ENCODE measurements around the gene SCTR. TPM values are rescaled to one million over a fixed set of nuclear protein-coding genes. Genes with fewer than 3 reads are reported as not detected.

Gene SCTR
- total and polyA plus RNA-seq, 2 of the 13 experiments (the other 11 are each of a cell fraction or from before 2014, with no cell fraction given), result not detected

GRCh38 chr2:119440873-119441272, 83.4 kb downstream of the SCTR start (continued):
- TF ChIP-seq TRAFD1 (CRISPR knock-in tag; IDR thresholded peaks at IDR 0.05; ENCODE audit: borderline replicate concordance) (no peak), ZBTB42 (CRISPR knock-in tag; IDR thresholded peaks at IDR 0.05) (no peak), POLR2AphosphoS5 (IDR thresholded peaks at IDR 0.05; ENCODE audit: low read depth, low read length) (0 out of 2 replicates have a peak, but pooled peaks have one; percentile 1), ZNF549 (CRISPR knock-in tag; IDR thresholded peaks at IDR 0.05) (no peak), POLR2A (IDR thresholded peaks at IDR 0.05; ENCODE audit: insufficient read depth in 1 of 2, low read depth in 2 of 2, low read length in 2 of 2) (0 out of 4 replicates have a peak, but pooled peaks of 1 of the 2 experiments have one; percentile 15), SATB2 (CRISPR knock-in tag; IDR thresholded peaks at IDR 0.05) (no peak), CERS6 (CRISPR knock-in tag; IDR thresholded peaks at IDR 0.05) (no peak), CAMTA2 (CRISPR knock-in tag; IDR thresholded peaks at IDR 0.05; ENCODE audit: borderline replicate concordance) (no peak), SYNCRIP (IDR thresholded peaks at IDR 0.05; ENCODE audit: insufficient read depth, low read depth, low read length) (no peak), HMG20B (CRISPR knock-in tag; conservative IDR thresholded peaks at IDR 0.05) (no peak), ZNF335 (CRISPR knock-in tag; IDR thresholded peaks at IDR 0.05) (no peak), RAD21 (CRISPR knock-in tag; IDR thresholded peaks at IDR 0.05) (no peak), ZNF616 (CRISPR knock-in tag; IDR thresholded peaks at IDR 0.05; ENCODE audit: low read depth) (no peak), GPN1 (CRISPR knock-in tag; IDR thresholded peaks at IDR 0.05; ENCODE audit: borderline replicate concordance) (no peak), NBN (conservative IDR thresholded peaks at IDR 0.05) (no peak), SMAD1 (CRISPR knock-in tag; IDR thresholded peaks at IDR 0.05; ENCODE audit: borderline replicate concordance, low read depth) (no peak), ZNF776 (CRISPR knock-in tag; IDR thresholded peaks at IDR 0.05) (no peak), IKZF5 (CRISPR knock-in tag; IDR thresholded peaks at IDR 0.05) (no peak), ZNF513 (CRISPR knock-in tag; conservative IDR thresholded peaks at IDR 0.05) (no peak), ZNF737 (CRISPR knock-in tag; IDR thresholded peaks at IDR 0.05; ENCODE audit: borderline replicate concordance) (no peak), FOSL2 (CRISPR knock-in tag; IDR thresholded peaks at IDR 0.05) (no peak), HOMEZ (CRISPR knock-in tag; IDR thresholded peaks at IDR 0.05; ENCODE audit: low read depth) (no peak), ZNF326 (CRISPR knock-in tag; IDR thresholded peaks at IDR 0.05; ENCODE audit: borderline replicate concordance) (0 out of 2 replicates have a peak, but pooled peaks have one; percentile 58), ZBTB46 (CRISPR knock-in tag; IDR thresholded peaks at IDR 0.05; ENCODE audit: borderline replicate concordance) (no peak)
